Dedifferentiated amniotic fluid mesenchymal stem cell (primary cell): ENCODE measurements around the gene C16orf86.

Experiments used
- DNase-seq: peaks from one replicate; pipeline ENCODE4 v3.0.0-alpha.2; 2016; ENCODE audit errors: extremely low spot score

Gene C16orf86, protein sequence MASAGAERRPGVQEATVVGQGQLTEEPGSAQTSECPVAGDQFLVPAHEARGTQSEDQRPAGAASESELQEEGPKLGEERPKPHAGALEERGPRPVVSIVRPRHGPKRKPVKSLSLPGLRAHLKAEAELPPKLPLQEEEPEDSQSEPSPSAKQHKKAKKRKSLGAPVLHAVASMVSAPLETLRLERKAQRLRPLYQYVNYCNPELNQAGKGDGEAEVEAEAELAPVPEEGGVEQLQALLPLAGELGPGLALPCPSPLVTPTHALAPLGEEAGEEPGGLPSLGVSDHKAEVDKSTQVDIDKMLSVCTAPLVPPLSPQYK

DNA sequence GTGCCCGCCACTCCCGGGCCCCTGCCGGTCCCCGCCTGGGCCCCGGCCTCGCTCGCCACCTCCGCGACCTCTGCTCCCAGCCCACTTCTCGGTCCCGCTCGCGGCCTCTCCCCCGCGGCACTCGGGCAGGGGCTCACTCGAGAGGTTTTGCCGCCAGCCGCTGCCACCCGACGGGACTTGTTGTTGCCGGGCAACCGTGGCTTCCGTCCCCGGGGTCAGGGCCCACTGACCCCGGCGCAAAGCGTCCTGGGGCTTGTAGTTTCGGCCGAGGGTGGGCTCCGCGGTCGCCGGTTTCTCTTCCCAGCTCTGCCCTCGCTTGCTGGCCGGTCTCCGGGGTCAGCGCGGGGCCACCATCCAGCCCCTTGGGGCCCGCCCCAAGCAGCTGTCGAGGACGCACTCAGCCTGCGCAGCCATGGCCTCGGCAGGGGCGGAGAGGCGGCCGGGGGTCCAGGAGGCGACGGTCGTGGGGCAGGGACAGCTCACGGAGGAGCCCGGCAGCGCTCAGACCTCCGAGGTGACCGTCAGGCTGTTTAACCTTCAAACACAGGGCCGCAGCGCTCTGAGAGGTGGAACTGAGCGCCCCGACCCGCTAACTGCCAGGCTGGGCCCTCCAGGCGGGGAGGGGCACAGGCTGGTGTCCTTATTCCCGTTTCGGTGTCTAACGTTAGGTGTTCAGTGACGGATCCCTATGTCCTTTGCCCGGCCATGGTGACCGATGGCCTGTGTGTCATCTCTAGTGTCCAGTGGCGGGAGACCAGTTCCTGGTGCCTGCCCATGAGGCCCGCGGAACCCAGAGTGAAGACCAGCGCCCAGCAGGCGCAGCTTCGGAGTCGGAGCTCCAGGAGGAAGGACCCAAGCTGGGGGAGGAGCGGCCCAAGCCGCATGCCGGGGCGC, at the start of gene C16orf86, which contains the start of gene ENKD1:
C16orf86 (plus strand) TSS at position 256 of the 894 bp plus-strand sequence; CDS start at position 413, 157 bp downstream.
ENKD1 (minus strand) TSS at position 192 of the 894 bp plus-strand sequence. CDS start 308 bp downstream, outside the sequence.
- DNase-seq = peak; percentile 19

DNA sequence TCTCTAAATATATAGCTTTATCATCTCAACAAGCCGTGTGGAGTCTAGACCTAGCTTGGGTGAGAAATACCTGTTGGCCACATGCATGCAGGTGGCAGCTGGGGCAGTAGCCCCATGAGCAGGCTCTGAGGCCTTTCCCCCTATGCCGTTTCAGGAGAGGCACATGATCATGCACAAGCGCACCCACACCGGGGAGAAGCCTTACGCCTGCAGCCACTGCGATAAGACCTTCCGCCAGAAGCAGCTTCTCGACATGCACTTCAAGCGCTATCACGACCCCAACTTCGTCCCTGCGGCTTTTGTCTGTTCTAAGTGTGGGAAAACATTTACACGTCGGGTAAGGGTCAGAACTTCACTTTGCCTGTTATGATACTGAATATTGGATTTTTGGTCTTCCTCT, 38.4 kb upstream of the C16orf86 start:
- no peak for DNase-seq

DNA sequence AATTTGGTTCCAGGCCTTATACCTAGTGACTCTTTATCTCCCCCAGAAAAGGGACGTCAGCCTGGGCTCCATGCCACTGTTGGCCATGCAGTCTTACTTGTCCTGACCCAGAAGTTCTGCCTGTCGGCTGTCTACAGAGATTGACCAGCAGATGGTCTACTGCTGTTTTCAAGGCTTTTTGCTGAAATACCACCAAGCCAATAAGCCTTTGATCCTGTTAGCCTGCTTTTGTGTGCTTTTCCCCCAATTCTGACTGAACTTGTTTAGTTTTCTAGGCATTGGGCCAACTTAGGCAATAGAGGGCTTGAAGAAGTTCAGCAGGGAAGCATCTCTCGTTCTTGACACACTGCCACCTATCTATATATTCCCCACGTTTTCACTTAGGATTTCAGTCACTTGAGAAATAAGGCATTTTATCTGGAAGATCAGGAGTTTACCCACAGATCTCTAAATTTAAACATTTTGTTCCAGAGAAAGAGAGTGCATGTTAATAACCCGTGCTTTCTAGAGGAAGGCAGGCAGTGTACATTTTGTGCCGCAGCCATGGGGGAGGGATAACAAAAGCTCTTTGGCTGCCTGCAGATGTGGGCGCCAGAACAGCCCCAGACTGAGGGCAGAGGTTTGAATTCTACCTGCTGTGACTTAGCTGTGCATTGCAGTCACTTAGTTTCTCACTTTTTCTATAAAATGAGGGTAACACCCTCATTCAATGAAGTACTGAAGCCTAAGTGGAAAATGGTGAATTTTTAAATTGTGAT, 34.0 kb upstream of the C16orf86 start:
- DNase-seq = no peak

DNA sequence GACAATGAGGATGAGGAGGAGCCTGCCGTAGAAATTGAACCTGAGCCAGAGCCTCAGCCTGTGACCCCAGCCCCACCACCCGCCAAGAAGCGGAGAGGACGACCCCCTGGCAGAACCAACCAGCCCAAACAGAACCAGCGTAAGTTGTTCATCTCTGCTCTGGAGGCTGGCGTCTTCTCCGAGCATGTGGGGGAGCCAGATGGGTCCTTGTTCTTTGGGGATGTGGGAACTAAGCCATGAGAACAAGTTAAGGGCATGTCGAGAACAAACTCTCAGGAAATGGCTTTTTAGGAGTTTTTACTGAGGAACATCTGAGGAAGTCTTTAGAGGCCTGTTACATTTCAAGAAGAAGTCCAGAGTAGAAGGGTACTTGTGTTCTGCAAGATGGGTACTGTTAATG, 29.9 kb upstream of the C16orf86 start:
- no peak for DNase-seq

DNA sequence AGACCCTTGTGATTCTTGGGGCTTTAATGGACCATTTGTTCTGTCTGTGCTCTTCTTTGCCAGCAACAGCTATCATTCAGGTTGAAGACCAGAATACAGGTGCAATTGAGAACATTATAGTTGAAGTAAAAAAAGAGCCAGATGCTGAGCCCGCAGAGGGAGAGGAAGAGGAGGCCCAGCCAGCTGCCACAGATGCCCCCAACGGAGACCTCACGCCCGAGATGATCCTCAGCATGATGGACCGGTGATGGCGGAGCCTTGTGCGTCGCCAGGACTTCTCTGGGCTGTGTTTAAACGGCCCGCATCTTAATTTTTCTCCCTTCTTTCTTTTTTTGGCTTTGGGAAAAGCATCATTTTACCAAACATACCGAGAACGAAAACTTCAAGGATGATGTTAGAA, 29.0 kb upstream of the C16orf86 start:
- DNase-seq = no peak

DNA sequence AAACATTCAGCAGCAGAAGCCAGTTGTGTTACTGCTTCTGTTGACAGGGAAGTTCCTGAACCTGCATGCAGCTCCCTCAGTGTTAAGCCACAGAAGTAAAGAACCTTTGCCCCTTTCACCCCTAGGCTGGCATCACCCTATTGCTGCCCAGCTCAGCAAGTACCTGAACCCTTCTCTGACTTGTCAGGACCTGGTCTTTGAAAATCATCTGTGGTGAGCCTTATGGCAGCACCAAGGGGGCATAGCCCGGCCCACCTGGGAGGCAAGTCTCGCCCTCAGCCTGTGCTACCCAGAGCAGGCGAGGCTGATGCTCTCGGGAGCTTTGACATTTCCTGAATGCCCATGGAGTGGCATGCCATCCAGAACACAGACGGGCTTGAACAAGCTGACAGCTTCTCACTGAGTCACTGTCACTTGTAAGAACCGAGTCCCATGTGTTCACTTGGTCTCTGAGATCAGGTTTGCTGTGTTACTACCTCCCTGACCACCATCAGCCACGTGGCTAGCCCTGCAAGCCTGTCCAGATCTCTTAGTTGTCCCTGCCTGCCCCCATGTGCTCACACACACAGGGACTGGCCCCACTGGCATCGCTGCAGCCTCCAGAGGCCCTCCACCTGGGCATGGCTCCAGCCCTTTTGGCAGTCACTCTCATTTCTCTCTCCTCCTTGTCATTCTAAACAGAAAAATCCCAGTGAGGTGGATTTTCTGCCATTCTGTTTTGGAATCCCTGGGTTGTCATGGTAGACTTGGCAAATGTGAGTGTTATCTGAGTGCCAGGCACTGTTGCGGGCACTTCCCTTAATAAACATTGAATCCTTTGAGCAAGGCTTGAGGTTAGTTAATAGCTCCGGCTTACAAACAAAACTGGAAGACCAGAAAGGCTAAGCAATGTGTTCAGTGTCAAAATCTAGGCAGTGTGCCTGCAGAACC, 24.6 kb upstream of the C16orf86 start:
- DNase-seq = no peak

DNA sequence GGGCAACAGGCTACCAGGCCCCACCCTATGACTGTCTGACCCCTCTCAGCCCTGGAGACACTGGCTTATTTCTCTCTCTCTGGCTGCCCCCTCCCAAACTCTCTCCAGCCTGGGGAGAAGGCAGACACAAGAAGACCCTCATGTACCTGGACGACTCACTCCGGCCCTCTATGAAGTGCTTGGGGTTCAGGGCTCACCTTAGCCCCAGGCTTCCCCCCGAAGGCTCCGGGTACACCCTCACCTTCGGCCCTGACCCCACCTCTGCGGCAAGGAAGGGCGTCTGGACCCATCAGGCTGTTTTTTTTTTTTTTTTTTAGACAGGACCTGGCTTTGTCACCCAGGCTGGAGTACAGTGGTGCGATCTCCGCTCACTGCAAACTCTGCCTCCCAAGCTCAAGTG, 22.6 kb upstream of the C16orf86 start:
- no peak for DNase-seq

DNA sequence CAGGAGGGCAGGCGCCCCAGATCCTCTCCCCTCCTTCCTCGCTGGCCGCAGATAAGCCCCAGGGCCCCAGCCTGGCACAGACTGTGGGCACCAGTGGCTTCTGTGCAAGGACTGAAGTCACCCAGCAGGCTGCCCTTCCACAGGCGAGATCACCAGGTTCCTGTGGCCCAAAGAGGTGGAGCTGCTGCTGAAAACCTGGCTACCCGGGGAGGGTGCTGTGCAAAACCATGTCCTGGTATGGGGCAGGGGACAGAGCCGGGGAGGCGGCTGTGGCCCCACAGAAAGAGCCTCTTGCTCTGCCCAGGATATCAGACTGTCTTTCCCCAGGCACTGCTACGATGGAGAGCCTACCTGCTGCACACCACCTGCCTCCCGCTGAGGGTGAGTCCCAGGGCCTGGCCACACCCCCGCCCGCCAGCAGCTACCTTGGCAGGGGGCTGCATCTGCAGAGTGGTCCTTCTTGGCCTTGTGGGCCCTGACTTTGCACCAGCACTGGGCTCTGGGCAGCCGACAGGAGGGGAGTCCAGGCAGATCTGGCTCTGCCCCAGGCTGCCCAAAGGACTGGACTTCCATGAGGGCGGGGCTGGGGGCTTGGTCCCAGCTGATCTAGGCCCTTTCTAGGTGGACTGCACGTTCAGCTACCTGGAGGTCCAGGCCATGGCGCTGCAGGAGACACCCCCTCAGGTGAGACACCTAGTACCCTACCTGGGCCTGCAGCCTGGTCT, 21.1 kb upstream of the C16orf86 start:
- DNase-seq = no peak

DNA sequence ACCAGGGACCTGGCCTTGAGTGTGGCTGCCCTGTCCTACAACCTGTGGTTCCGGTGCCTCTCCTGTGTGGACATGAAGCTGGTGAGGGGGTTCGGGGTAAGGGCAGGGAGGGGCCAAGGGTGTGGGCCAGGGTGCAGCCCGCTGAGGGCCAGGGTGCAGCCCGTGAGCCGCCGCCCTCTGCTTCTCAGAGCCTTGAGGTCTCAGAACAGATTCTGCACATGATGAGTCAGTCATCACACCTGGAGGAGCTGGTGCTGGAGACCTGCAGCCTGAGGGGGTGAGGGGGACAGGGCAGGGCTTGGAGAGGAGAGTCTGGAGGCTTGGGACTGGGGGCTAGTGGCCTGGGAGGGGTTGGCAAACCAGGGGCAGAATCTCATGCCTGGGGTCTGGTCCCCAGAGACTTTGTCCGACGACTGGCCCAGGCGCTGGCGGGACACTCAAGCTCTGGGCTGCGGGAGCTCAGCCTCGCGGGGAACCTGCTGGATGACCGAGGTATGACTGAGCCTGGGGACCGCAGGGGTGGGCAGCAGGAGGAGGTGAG, 19.4 kb upstream of the C16orf86 start:
- no peak for DNase-seq

DNA sequence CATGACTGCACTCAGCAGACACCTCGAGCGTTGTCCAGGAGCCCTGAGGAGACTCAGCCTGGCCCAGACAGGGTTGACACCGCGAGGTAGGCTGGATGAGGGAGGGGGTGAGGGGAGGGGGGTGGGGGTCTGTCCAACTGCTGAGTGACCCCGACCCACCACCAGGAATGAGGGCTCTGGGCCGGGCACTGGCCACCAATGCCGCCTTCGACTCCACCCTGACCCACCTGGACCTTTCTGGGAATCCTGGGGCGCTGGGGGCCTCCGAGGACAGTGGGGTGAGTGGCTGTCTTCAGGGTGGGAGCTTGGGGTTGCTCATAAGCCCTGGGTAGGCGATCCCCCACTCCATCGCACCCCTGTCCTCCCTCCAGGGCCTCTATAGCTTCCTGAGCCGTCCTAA, 18.9 kb upstream of the C16orf86 start:
- DNase-seq = no peak

DNA sequence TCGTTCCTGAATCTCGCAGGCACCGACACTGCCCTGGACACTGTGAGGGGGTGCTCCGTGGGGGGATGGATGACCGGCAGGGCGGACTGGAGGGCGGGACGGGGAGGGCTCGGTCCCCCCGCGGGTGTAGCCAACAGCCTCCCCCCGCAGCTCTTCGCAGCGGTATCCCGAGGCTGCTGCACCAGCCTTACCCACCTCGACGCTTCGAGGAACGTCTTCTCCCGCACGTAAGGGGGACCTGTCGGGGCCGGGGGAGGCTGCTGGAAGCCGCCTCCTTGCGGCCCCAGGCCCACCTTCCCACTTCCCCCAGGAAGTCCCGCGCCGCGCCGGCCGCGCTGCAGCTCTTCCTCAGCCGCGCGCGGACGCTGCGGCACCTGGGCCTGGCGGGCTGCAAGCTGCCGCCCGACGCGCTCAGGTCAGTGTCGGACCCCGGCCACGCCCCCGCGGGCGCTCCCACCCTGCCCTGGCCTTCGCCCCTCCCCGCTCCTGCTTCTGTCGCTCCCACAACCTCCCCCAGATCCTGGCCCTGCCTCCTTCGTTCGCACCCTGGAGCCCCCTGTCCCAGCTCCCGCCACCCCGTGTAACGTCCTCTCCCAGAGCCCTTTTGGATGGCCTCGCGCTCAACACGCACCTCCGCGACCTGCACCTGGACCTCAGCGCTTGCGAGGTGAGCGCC, 18.4 kb upstream of the C16orf86 start:
- DNase-seq = no peak

DNA sequence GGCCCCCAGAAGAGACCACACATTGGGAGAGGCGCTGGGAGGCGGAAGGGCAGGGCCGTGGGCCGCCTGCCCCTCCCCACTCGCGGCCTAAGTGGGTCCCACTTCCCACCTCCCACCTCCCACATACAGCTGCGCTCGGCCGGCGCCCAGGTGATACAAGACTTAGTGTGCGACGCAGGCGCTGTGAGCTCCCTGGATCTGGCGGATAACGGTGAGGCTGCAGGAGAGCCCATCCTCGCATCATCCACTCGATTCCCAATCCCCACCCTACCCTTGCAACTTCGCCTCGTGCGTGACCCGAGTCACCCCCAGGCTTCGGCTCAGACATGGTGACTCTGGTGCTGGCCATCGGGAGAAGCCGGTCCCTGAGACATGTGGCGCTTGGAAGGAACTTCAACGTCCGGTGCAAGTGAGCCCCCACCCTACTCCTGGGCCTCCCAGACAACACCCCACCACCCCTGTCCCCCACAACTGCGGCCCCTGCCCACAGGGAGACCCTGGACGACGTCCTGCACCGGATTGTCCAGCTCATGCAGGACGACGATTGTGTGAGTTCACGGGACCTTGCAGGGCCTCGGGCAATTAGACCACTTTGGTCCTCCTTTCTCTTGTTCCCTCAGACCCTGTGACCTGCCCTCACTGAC, 17.7 kb upstream of the C16orf86 start:
- no peak for DNase-seq

DNA sequence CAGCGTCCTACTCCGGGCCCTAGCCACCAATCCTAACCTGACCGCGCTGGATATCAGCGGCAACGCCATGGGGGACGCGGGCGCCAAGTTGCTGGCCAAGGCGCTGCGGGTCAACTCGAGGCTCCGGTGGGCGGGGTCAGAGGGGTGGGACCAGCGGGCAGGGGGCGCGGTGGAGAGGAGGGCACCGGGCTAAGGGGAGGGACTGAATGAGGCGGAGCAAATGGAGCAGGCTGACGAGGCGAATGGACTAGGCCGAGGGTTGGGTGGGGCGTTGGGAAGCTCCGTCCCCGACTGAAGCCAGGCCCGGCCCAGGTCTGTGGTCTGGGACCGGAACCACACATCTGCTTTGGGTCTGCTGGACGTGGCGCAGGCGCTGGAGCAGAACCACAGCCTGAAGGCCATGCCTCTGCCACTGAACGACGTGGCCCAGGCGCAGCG, 17.1 kb upstream of the C16orf86 start:
- DNase-seq = no peak

DNA sequence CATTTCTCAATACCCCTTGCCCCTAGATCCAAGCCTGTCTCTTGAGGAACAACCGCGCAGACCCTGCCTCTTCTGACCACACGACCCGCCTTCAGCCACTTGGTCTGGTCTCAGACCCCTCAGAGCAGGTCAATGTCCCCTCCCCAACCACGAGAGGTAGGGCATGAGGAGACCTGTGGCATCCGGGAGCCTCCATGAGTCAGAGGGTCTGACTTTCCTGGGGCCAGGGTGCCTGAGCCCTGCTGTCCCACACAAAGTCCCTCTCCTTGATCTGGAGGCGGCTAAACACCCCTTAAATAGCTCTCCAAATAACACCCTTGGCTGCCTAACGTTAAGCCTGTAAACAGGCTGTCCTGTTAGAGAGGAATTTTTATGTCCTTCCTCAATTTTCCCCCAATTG, 16.6 kb upstream of the C16orf86 start:
- no peak for DNase-seq

DNA sequence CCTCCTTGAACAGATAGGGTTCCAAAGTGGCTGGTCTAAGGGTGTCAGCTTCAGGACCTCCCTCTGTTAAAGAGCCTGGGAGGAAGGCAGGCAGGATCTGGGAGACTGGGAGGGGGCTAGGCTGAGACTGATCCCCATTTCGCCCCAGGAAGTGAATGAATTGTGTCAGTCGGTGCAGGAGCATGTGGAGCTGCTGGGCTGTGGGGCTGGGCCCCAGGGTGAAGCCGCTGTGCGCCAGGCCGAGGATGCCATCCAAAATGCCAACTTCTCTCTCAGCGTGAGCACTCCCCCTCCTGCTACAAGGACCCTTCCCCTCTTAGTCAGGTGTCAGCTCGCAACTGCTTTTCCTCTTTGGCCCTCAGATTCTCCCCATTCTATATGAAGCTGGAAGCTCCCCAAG, 15.6 kb upstream of the C16orf86 start:
- no peak for DNase-seq

DNA sequence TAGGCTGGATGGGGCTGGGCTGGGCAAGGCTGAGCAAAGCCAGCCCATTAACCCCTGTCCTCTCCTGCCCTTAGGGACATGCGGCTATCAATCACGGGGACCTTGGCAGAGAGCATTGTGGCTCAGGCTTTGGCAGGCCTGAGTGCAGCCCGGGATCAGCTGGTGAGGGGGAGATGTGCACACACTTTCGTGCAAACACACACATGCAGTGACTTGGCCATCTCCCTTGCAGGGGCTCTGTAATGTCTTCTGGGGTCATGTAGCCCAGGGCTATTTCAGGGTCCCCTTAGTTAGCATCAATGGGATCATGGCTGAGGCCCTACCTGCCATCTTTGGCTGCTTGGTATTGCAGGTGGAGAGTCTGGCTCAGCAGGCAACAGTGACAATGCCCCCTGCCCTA, 14.8 kb upstream of the C16orf86 start:
- no peak for DNase-seq

DNA sequence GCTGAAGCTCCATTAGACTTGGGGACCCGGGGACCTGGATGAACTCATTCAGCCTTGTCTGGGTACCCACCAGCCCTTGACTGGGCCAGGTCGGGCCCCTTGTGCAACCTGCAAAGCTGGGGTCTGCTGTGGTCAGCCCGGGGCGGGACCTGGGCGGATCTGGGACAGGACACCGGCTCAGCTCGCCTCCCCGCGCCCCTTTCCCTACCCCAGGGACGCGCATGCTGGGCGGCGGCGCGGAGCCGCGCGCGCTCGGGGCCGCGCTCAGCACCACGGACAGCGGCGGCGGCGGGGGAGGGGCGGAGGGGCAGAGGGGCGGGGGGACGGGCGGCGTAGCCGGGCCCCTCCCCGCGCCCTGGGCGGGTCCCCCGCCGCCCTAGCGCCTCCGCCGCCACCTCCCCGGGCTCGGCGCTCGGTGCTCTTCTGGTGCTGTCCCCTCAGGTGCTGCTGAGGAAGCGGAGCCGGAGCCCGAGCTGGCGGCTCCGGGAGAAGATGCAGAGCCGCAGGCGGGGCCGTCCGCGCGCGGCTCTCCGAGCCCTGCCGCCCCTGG, 14.0 kb upstream of the C16orf86 start:
- DNase-seq = no peak

DNA sequence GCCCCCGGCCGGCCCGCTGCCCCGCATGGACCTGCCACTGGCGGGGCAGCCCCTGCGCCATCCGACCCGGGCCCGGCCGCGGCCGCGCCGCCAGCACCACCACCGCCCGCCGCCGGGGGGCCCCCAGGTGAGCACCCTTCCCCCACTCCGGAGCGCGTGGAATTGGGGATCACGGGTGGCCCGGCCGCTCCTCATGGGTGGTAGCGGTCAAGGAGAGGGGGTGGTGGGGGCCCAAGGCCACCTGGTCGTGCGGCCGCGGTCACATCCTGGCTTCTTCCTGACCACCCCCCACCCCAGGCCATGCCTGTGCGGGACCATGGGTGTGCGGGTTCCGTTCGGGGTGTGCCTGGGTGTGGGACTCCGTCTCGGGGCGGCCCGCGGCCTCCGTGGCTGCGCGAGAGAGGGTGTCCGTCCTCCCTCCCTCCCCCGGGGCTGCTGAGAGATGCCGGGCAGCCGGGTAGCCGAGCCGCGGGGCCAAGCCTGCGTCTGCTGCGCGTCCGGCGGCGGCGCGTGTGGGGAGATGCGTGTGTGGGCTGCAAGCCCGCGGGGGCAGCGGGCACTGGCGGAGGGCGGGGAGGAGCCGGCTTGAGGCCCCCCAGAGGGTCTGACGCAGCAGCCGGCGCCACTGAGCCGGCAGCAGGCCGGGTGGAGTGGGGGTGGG, 13.4 kb upstream of the C16orf86 start:
- no peak for DNase-seq
